GM12865 (cell line): ENCODE data around the gene ORMDL1.

Experiments used
- DNase-seq: peaks from one replicate; pipeline ENCODE4 v3.0.0; 2010; ENCODE audit warnings: low read depth
- H3K4me3 ChIP-seq: 2 replicates; pipeline ENCODE4 v1.5.1; 2011; ENCODE audit warnings: mild to moderate bottlenecking, low read depth, low read length, control low read depth
- CTCF ChIP-seq: IDR thresholded peaks from 2 replicates; pipeline ENCODE4 v1.5.1; 2011; ENCODE audit warnings: low read length, control low read depth, low read depth, inconsistent platforms; ENCODE audit not compliant: insufficient read depth; ENCODE audit errors: missing control alignments

Gene ORMDL1

GRCh38 chr2:189756311-189756952, 27.7 kb downstream of the ORMDL1 start:
- no peak for TF ChIP-seq CTCF
- DNase-seq, result no peak

GRCh38 chr2:189751080-189751658, 33.0 kb downstream of the ORMDL1 start:
- no peak overlapping the region for H3K4me3 ChIP-seq
- TF ChIP-seq CTCF, result peak; percentile 60
- peak; percentile 42 for DNase-seq

More at GRCh38 chr2:189756311-189756952, 27.7 kb downstream of the ORMDL1 start:
- H3K4me3 ChIP-seq, result no peak overlapping the region

GRCh38 chr2:189729430-189729829, 54.7 kb downstream of the ORMDL1 start:
- H3K4me3 ChIP-seq, result no peak overlapping the region
- DNase-seq, result no peak
- TF ChIP-seq CTCF, result no peak

- no peak overlapping the region for H3K4me3 ChIP-seq
- no peak for DNase-seq
- no peak for TF ChIP-seq CTCF
Measured at GRCh38 chr2:189726849-189727248, 57.3 kb downstream of the ORMDL1 start.

- TF ChIP-seq CTCF, result no peak
- no peak for DNase-seq
Measured at GRCh38 chr2:189726271-189726670, 57.9 kb downstream of the ORMDL1 start.

GRCh38 chr2:189723192-189723591, 60.9 kb downstream of the ORMDL1 start:
- no peak overlapping the region for H3K4me3 ChIP-seq
- DNase-seq, result no peak
- TF ChIP-seq CTCF, result no peak

More at GRCh38 chr2:189726271-189726670, 57.9 kb downstream of the ORMDL1 start:
- H3K4me3 ChIP-seq, result no peak overlapping the region
